HG02885 (cell line): ENCODE measurements around the gene ETV6.
"Not testable (repeated sequence)": the region's sequence is repeated elsewhere in the genome, so short reads cannot be mapped to it uniquely, and the experiment has no call there.

Source experiments
- ATAC-seq: cut with Tn5 transposase; IDR thresholded peaks from one replicate; pipeline ENCODE4 v1.9.1; 2021; ENCODE audit warnings: mild to moderate bottlenecking; ENCODE audit not compliant: unreplicated experiment, poor library complexity

Gene ETV6

GRCh38 chr12:11893998-11894397 lies 244.5 kb downstream of the ETV6 start:
- no peak for ATAC-seq

- no peak for ATAC-seq
These were observed 245.4 kb downstream of the ETV6 start for GRCh38 chr12:11894890-11895289.

GRCh38 chr12:11895421-11896078 lies 246.1 kb downstream of the ETV6 start:
- ATAC-seq: no peak

- no peak for ATAC-seq
These were observed 247.0 kb downstream of the ETV6 start for GRCh38 chr12:11896417-11896929.

GRCh38 chr12:11897923-11898322 lies 248.4 kb downstream of the ETV6 start:
- no peak for ATAC-seq

- ATAC-seq: peak; percentile 56
These were observed 252.4 kb downstream of the ETV6 start for GRCh38 chr12:11901701-11902524.

- ATAC-seq: peak; percentile 2
These were observed 253.0 kb downstream of the ETV6 start for GRCh38 chr12:11902525-11902875.

- ATAC-seq: no peak
These were observed 254.7 kb downstream of the ETV6 start for GRCh38 chr12:11904124-11904523.

GRCh38 chr12:11905534-11905933 lies 256.1 kb downstream of the ETV6 start:
- no peak for ATAC-seq

- no peak for ATAC-seq
These were observed 256.9 kb downstream of the ETV6 start for GRCh38 chr12:11906286-11906935.

- no peak for ATAC-seq
These were observed 258.2 kb downstream of the ETV6 start for GRCh38 chr12:11907625-11908024.

GRCh38 chr12:11909406-11909805 lies 259.9 kb downstream of the ETV6 start:
- ATAC-seq: not testable (repeated sequence)

GRCh38 chr12:11916113-11916512 lies 266.6 kb downstream of the ETV6 start:
- ATAC-seq: no peak

- ATAC-seq: no peak
These were observed 267.3 kb downstream of the ETV6 start for GRCh38 chr12:11916771-11917170.

- no peak for ATAC-seq
These were observed 268.0 kb downstream of the ETV6 start for GRCh38 chr12:11917501-11917900.

GRCh38 chr12:11920231-11920630 lies 270.8 kb downstream of the ETV6 start:
- ATAC-seq: no peak

GRCh38 chr12:11922361-11922760 lies 272.9 kb downstream of the ETV6 start:
- ATAC-seq: no peak

GRCh38 chr12:11923067-11923466 lies 273.6 kb downstream of the ETV6 start:
- no peak for ATAC-seq

- ATAC-seq: no peak
These were observed 277.9 kb downstream of the ETV6 start for GRCh38 chr12:11927286-11927935.

GRCh38 chr12:11929714-11930113 lies 280.2 kb downstream of the ETV6 start:
- ATAC-seq: no peak

- no peak for ATAC-seq
These were observed 289.7 kb downstream of the ETV6 start for GRCh38 chr12:11939223-11939622.
